AML-193 (cell line): ENCODE results near the gene KRT6C.
"Not testable (repeated sequence)": the region's sequence is repeated elsewhere in the genome, so short reads cannot be mapped to it uniquely, and the experiment has no call there.

ENCODE experiments used
- DNase-seq, 2 experiments: peaks; one replicate each; lab custom pipeline; 2025; lab: John Stamatoyannopoulos, UW

KRT6C gene

DNA sequence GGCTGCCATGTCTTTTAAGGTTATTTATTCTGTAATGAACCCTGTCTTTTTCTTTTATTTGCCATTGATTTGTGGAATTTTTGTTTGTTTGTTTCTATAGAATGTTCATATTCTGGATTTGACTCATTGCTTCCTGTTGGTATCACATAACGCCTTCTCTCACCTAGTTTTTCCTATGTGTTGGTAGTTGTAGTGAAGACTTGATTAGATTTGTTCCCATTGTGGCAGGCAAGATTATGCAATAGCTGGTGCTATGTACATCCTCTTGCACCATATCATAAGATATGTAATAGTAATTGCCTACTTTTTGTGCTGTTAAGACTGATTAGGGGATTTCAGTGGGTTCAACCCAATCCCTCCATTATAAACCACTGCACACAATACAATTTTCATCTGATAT, 17.8 kb downstream of the KRT6C start:
- DNase-seq = peak; percentile 16 to 25

DNA sequence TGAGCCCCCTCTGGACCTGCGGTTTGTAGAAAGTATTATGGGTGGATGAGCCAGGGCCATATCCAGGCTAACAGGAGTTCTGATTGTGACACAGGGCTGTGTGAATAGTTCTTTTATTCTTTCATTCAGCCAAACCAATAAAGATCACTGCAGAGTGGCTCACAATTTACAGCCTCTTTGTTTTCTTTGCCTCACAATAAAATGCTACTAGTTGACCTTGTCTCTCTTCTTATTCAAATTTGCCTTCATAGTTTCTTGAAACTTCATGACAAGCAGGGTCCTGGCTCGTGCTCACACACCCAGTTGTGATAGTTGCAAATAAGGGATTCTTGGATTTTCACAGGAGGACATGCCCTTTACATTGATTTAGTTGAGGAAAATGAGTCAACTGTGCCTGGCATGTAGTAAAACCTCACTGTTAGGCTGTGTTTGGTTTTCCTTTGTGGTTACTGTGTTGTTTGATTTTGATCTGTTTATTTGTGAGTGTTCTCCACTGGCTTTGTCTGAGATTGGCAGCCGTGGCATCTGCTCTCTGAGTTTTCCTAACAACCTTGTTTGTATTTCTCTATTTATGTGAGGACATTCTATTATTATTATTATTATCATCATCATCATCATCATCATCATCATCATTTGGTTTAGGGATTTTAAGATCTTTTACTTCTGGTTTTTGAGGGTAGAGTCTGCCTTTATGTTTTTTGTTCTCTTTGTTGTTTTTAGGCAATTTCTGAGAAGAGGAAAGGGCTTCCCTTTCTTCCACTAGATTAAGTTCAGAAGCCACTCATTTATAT, 19.0 kb downstream of the KRT6C start:
- no peak for DNase-seq

DNA sequence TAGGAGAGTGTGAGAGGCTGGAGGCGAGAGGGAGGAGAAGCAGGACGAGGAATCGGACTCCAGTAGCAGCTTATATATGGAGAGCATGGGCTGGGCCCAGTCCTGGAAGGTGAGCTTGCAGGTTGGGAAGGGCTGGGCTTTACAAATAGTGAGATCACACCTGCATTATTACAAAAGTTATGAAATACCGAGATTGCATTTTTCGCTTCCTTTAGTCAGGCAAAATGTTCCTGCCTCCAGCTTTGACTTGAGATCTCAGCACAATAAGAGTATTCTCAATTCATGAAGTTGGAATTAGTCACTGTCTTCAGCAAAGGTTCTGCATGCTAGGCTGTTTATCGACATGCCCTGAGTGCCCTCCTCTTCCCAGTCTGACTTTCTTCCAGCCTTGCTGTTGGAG, 21.5 kb downstream of the KRT6C start, which contains the start of gene KRT6B:
Gene KRT6B (minus strand): TSS at position 46 of the 400 bp plus-strand sequence. CDS start 68 bp downstream, outside the sequence.
- no peak for DNase-seq

DNA sequence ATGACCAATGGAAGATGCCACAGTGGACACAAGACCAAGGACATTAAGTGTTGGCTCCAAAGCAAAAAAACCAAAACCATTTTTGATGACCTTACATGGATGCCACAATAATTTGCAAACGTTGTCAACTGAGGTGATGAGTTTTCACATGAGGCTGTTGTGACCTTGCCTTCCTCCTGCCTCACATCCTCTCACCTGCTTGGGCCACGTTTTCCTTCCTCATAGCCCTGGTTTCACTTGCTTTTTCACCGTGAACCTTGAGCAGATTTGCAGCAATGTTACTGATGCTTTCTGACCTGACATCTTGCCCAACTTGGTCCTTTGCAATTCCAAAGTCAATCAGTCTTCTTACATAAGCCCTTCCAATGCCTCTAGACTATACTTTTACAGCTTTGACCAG, 25.4 kb downstream of the KRT6C start:
- DNase-seq = no peak

DNA sequence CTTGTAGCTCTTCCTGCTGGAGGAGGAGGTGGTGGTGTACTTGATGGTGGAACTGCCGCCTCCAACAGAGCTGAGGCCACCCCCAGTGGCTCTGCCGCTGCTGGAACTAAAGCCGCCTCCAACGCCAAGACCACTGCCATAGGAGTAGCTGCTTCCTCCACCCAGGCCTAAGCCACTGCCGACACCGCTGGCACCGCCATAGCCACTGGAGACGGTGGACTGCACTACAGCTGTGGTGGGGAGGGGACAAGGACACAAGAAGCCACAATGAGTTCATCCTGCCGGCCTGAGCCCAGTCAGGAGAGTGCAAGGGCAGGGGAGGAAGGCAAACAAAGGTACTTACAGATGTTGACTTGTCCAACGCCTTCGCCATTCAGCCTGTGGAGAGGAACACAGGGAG, 26.4 kb downstream of the KRT6C start:
- DNase-seq = not testable (repeated sequence)

DNA sequence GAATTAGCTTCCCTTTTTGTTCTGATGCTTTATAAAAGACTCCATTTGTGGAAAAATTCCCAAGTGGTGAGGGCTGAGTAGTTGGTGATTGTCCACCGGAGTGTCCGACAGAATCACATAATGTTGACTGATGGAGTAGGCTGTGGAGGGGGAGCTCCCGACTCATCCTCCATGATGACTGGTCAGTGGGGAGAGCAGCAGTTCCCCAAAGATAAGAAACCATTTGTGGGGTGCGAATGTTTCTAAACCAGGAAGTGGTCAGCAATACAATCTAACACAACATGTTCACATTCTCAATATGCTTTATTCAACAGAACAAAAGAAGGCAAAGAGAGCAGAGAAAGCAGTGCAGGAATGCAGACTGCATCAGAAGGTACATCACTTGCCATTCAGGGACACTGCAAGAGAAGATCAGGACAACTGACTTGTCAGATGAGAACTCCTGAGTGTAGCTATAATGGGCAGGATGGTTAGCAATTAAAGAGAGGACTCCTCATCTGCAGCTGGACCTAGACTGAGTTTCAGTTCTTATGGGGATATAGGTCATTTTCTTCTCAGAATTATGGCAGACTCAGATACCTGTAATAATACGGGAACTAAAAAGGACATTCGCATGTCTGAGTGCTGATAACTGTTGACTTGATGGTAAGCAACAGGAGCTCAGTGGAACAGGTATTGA, 27.1 kb downstream of the KRT6C start:
- no peak for DNase-seq

DNA sequence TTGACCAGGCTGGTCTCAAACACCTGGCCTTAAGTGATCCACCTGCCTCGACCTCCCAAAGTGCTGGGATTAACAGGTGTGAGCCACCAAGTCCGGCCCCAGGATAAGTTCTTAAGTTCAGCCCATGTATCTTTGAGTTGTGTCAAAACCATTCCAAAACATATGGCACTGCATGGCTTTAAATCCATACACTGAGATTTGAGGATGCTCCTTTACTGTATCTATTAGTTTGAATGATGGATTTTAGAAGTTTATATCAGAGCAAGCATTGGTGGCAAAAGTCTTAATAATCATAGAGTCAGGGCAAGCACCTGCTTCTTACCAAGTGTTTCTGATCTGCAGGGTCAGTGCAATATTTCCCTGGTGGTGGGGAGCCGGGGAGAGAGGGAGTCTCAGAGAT, 27.7 kb downstream of the KRT6C start:
- DNase-seq = no peak

DNA sequence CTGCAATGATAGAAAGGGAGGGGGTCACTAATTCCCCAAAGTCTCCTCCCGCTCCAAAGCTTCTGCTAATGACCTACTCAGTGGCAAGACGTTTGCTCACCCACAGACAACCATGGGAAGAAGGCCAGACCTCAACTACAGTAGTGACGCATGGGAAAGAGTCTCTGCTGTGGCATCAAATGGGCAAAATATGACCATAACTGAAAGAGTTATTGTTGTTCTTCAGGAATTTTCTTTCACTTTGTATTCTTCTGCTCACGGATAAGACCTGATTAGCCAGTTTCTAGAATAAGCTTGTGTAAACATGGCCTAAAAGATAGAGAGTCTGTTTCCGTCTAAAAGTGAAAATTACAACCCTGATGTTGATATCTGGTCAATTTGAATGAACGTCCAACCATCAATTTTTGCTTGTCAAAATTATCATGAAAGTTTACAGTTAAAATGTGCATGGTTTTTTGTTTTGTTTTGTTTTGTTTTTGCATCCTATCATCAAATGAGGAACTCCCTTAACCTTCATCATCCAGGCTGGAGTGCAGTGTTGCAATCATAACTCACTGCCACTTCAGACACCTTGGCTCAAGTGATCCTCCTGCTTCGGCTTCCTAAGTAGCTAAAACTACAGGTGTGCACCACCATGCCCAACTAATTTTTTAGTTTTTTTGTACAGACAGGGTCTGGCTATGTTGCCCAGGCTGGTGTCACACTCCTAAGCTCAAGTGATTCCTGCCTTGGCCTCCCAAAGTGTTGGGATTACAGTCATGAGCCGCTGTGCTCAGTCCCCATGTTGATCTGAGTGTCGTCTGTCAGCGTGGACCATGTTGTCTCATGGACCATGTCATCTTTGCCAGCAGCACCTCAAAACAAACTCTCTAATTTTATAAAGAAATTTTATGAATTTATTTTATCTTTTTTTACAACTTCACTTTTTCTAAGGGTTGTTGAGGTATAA, 28.7 kb downstream of the KRT6C start:
- no peak for DNase-seq

DNA sequence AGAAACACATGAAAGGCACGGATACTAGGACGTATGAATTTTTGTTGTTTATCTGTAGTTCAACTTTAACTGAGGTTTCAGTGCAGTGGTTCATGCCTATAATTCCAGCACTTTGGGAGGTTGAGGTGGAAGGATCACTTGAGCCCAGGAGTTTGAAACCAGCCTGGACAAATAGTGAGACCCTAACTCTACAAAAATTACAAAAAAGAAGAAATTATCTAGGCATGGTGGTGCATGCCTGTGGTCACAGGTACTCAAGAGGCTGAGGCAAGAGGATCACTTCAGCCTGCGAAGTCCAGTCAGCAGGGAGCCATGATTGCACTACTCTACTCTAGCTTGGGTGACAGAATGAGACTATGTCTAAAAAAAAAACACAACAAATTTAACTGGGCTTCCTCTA, 29.6 kb downstream of the KRT6C start:
- no peak for DNase-seq

DNA sequence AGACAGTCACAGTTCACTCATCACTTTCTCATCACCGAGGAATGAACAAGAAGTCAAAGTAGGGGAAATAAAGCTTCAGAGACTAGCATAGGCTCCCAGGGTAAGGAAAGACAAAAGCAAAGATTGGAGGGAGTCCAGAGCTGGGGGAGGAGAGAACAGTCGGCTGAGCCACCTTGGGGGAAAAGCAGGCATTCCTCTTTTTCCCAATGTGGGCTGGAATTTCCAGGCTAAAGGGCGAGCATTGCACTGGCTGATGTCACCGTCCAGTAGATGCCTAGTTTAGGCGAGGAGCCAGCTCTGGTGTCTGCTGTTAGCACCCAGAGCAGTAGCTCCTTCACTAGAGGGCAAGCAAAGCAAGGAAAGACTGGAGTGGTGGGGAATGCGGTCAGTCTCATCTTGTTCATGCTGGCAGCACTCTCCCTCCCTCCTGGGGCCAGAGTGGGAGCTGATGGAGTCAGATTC, 31.0 kb downstream of the KRT6C start:
- no peak for DNase-seq

DNA sequence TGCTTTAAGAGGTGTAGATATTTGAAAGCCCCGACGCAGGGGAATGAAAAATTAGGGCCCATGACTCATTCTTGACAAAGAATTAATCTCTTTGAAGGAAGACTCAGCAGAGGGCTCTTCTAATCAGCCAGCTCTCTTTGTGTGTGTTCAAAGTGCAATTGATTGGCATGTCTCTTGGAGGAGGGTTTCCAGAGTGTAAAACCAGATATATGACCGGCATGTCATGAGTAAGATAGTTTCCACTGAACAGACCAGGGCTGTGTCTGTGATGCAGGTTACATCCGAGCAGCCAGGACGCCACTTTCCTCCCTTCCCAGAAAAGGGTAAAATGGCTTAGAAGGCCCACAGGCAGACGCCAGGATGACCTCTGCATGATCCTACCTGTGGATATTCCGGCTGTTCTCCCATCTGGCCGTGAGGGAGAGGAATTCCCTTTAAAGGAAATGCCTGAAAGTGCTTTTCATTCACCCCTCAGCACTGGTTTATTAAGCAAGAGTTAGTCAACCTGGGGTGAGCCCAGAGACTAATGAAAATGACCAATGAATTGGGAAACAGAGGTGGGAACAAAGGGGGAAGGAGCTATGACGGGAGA, 32.2 kb downstream of the KRT6C start:
- no peak for DNase-seq

DNA sequence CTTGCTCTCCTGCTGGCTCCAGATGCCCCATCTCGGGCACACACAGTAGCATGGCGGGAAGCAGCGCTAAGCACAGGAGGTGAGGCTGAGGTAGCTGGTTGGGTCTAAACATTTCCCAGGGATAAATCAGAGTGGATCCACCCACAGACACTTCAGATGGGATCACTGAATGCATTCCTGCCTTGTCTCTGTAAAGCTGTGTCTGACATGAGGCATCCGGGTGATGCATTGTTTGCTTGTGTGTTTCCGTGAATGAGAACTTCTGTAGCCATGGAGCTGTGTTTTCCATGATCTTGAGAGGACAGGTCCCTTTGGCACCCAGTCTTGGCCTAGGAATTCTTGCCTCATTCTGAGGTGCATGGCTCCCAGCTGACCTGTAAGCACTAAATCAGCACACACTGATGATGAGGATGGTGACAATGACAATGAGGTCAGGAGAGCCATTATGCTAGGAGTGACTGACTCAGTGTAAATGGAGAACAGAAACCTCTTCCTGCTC, 32.7 kb downstream of the KRT6C start:
- no peak for DNase-seq

DNA sequence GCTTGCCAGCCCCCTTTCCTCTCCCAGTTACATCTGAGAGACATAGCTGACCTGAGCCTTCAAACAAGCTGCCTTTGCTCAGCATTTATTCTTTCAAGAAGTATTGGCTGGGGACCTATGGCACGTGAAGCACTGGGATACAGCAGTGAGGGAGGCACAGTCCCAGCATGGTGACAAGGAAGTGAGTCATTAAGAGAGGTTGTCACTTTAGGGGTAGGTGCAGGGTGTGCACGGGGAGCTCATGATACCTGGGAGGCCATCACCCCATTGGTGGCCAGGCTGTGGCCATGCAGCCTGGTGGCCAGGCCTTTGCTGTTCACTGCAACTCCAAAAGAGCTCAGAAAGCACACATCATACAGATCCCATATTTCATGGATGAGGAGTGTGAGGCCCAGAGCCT, 33.8 kb downstream of the KRT6C start:
- no peak for DNase-seq

DNA sequence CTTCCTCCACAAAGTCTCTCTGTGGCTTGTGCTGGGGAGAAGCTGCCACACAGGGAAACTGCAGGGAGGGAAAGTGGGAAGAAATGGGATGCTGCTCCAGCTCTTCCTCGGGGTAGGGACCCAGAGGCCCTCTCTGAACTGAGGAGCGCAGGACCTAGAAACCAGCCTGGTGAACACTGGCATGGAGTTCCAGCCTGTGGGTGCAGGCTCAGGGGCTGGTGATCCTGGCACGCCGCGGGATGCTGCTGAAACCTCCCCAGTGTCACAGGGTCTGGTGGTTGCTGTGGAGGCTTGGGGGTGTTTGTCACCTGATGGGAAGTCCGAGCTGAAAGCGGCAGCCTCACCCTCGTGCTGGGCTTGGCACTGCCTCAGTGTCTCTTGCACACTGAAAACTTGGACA, 34.2 kb downstream of the KRT6C start:
- no peak for DNase-seq

DNA sequence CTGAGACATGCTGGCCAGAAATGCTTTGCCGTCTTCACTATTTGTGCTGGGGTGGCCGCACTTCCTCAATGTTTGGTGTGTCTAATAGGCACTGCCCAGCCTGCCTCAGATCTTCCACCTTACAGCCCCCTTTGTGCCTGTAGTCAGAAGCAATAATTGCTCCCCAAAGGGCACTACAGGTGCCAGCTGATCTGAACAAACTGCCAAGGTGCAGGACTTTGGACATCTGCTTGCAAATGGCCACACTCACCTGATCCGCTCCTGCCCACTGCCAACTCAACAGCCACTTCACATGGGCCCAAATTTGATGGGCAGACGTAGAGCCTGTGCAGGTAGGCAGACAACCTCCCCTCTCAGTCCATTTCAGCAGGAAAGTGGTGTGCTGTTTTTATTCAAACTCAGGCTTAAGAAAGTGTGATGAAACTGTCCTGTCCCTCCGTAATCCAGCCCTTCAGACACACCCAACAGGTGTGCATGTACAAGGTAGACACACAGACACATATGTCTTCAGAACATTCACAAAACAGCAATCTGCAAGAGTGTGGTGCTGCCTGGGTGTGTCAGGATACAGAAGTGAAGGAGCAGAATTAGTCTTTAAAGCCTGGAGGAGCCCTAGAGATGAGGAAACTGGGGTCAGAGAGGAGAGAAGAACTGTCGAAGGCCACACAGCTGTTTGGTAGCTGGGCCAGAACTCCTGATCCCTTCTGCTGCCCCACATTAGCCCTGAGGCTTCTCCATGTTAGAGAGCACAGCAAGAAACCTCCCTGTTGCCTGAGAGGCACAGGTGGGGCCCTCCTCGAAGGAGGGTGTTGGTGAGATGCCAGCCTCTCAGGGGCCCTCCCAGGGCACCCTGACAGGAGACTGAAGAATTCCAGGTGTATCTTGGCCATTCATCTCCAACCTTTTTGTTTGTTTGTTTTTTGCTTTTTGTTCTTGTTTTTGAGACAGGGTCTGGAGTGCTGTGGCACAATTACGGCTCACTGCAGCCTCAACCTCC, 35.0 kb downstream of the KRT6C start:
- DNase-seq = no peak

DNA sequence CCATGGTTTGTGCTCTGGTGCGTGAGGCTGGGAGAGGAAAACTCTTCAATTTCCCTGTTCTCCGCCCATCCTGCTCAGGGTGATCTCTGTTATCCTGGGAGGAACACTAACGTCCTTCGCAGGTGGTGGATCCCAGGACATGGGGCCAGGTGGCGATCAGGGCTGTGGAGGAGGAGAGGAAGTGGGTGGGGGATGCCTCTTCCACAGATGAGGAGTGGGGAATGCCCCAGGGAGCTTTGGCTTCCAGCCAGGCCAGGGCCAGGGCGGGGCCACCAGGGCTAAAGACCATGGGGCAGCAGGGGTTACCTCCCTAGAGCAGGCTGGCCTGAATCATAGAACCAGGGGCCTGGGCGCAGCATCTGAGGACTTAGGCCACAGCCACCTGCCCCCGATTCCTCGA, 36.1 kb downstream of the KRT6C start:
- DNase-seq = no peak

DNA sequence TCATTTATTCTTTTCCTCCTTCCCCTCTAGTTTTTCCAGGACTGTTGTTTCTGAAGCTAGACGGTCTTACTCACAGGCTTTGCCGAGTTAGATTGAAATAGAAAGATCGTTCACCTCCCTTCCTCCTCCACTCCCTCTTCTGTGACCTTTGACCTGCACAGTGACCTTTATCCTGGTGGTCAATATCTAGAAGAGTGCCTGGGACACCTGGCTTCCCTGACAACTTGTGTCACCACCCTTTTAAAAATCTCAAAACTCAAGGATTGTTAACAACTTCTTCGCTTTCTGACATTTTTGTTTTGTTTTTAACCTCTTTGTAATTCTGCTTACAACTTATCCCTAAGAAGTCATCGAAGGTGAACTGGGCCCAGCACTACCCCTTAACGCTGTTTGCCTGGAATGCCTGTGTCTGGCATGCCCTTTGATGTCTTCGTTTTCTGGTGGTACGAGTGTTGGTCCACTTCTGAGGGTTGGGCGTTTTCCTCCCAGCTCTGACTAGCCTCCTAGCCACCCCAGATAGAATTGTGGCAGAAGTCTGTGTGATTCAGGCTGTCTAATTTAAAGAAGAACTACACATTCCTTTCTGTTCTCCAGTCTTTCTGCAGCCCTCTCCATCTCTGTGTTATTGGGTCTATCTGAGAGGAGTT, 36.7 kb downstream of the KRT6C start:
- DNase-seq = no peak

DNA sequence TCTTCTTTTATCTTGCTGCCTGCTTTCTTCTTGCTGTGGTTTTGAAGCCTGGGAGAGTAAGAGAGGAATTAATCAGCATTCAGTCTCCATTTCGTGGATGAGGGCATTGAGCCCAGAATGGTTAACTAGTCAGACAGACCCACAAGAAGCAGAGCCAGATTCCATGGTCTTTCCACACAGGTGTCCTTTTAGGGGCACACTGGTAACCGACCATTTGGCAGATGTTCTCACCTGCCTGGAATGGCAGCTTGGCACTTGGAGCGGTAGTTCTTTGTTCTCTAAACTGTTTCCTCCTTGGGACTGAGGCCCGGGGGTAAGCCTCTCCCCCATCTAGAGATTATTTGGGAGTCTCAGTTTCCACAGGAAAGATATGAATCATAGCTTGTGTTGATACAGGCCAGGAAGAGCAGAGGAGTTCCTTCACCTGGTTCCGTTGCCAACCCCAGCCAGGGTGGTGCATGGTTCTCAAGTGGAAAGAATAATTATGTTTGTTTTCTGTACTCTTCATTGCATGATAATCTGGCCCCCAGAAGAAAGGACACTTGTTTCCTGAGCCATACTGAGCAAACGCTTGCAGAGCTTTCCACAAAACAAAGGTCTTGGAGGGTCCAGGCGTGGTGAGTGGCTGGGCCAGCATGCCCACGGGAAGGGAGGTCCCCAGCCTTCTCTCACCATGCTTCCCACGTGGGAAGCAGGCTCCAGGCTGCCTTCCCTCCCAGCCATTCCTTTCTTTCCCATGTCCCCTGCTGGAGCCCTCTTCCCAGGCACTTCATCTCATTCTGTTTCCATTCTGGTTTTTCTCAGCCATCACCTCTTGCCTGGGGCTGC, 37.4 kb downstream of the KRT6C start:
- DNase-seq = no peak

DNA sequence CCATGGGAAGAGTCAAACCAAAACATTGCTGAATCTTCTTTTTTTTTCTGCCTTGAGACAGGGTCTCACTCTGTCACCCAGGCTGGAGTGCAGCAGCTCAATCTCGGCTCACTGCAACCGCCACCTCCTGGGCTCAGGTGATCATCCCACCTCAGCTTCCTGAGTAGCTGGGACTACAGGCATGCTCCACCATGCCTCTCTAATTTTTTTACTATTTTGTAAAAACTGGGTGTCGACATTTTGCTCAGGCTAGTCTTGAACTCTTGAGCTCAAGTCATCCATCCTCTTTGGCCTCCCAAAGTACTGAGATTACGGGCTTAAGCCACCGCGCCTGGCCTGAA, 38.0 kb downstream of the KRT6C start:
- no peak for DNase-seq
